ENCODE data around the gene ZNF444.

ZNF444 gene

GRCh38 chr19:56121180-56122167 lies 19.6 kb upstream of the ZNF444 start, which contains the start of gene ZNF787:
TSS of gene ZNF787 (minus strand) at chr19:56121295. CDS start at chr19:56103217, 18,078 bp downstream.
- peak; percentile 73 for TF ChIP-seq POLR2A (IDR thresholded peaks at IDR 0.05; ENCODE audit: low read length)
- TF ChIP-seq GATA1 (IDR thresholded peaks at IDR 0.05; ENCODE audit: low read depth, low read length): no peak

GRCh38 chr19:56123266-56123891 lies 17.7 kb upstream of the ZNF444 start:
- DNase-seq: no peak
- TF ChIP-seq GATA1 (IDR thresholded peaks at IDR 0.05; ENCODE audit: low read depth, low read length) (no peak), POLR2A (IDR thresholded peaks at IDR 0.05; ENCODE audit: low read length) (no peak)

More at GRCh38 chr19:56121180-56122167, 19.6 kb upstream of the ZNF444 start, which contains the start of gene ZNF787:
- DNase-seq: peak; percentile 97 to 98

- no peak for DNase-seq
- TF ChIP-seq GATA1 (IDR thresholded peaks at IDR 0.05; ENCODE audit: low read depth, low read length) (no peak), POLR2A (IDR thresholded peaks at IDR 0.05; ENCODE audit: low read length) (no peak)
Measured at GRCh38 chr19:56124578-56124977, 16.5 kb upstream of the ZNF444 start.

- peak; percentile 92 to 97 for DNase-seq
Measured at GRCh38 chr19:56125806-56126590, 15.1 kb upstream of the ZNF444 start.

GRCh38 chr19:56126983-56127780 lies 13.9 kb upstream of the ZNF444 start:
- TF ChIP-seq POLR2A (IDR thresholded peaks at IDR 0.05; ENCODE audit: low read length) (no peak), GATA1 (IDR thresholded peaks at IDR 0.05; ENCODE audit: low read depth, low read length) (no peak)
- DNase-seq: peak in 1 of 2 experiments; percentile 23

More at GRCh38 chr19:56125806-56126590, 15.1 kb upstream of the ZNF444 start:
- TF ChIP-seq POLR2A (IDR thresholded peaks at IDR 0.05; ENCODE audit: low read length) (no peak), GATA1 (IDR thresholded peaks at IDR 0.05; ENCODE audit: low read depth, low read length) (peak; percentile 74)

- no peak for TF ChIP-seq GATA1 (IDR thresholded peaks at IDR 0.05; ENCODE audit: low read depth, low read length)
- no peak for TF ChIP-seq POLR2A (IDR thresholded peaks at IDR 0.05; ENCODE audit: low read length)
- no peak for DNase-seq
Measured at GRCh38 chr19:56130006-56130405, 11.1 kb upstream of the ZNF444 start.

GRCh38 chr19:56131651-56132050 lies 9.4 kb upstream of the ZNF444 start:
- TF ChIP-seq POLR2A (IDR thresholded peaks at IDR 0.05; ENCODE audit: low read length) (no peak), GATA1 (IDR thresholded peaks at IDR 0.05; ENCODE audit: low read depth, low read length) (no peak)
- DNase-seq: no peak

- no peak for TF ChIP-seq POLR2A (IDR thresholded peaks at IDR 0.05; ENCODE audit: low read length)
- TF ChIP-seq GATA1 (IDR thresholded peaks at IDR 0.05; ENCODE audit: low read depth, low read length): no peak
- no peak for DNase-seq
Measured at GRCh38 chr19:56132316-56132822, 8.7 kb upstream of the ZNF444 start.

GRCh38 chr19:56133858-56134653 lies 7.0 kb upstream of the ZNF444 start:
- TF ChIP-seq GATA1 (IDR thresholded peaks at IDR 0.05; ENCODE audit: low read depth, low read length) (no peak), POLR2A (IDR thresholded peaks at IDR 0.05; ENCODE audit: low read length) (no peak)
- peak; percentile 34 to 48 for DNase-seq

GRCh38 chr19:56134654-56134921 lies 6.5 kb upstream of the ZNF444 start:
- no peak for DNase-seq
- TF ChIP-seq GATA1 (IDR thresholded peaks at IDR 0.05; ENCODE audit: low read depth, low read length): no peak
- no peak for TF ChIP-seq POLR2A (IDR thresholded peaks at IDR 0.05; ENCODE audit: low read length)

GRCh38 chr19:56136362-56136761 lies 4.7 kb upstream of the ZNF444 start:
- DNase-seq: no peak
- TF ChIP-seq GATA1 (IDR thresholded peaks at IDR 0.05; ENCODE audit: low read depth, low read length): no peak
- no peak for TF ChIP-seq POLR2A (IDR thresholded peaks at IDR 0.05; ENCODE audit: low read length)

- DNase-seq: no peak
- no peak for TF ChIP-seq GATA1 (IDR thresholded peaks at IDR 0.05; ENCODE audit: low read depth, low read length)
Measured at GRCh38 chr19:56137405-56137804, 3.7 kb upstream of the ZNF444 start.
